Measurements from ENCODE around the gene LYRM2.

Gene LYRM2

GRCh38 chr6:89680150-89680549 lies 41.6 kb upstream of the LYRM2 start:
- H3K4me3 ChIP-seq (ENCODE audit: low read depth, low read length) = no peak overlapping the region
- no peak for DNase-seq (ENCODE audit: low read depth)
- no peak for TF ChIP-seq CTCF (IDR thresholded peaks at IDR 0.05; ENCODE audit: insufficient read depth, low read depth, low read length, missing control alignments)

- no peak for DNase-seq (ENCODE audit: low read depth)
- TF ChIP-seq CTCF (IDR thresholded peaks at IDR 0.05; ENCODE audit: insufficient read depth, low read depth, low read length, missing control alignments) = no peak
- no peak overlapping the region for H3K4me3 ChIP-seq (ENCODE audit: low read depth, low read length)
Observed at GRCh38 chr6:89679215-89680120, 40.9 kb upstream of the LYRM2 start.

GRCh38 chr6:89678531-89678930 lies 40.0 kb upstream of the LYRM2 start:
- H3K4me3 ChIP-seq (ENCODE audit: low read depth, low read length) = no peak overlapping the region
- DNase-seq (ENCODE audit: low read depth) = no peak
- TF ChIP-seq CTCF (IDR thresholded peaks at IDR 0.05; ENCODE audit: insufficient read depth, low read depth, low read length, missing control alignments) = no peak

- no peak overlapping the region for H3K4me3 ChIP-seq (ENCODE audit: low read depth, low read length)
- no peak for DNase-seq (ENCODE audit: low read depth)
- TF ChIP-seq CTCF (IDR thresholded peaks at IDR 0.05; ENCODE audit: insufficient read depth, low read depth, low read length, missing control alignments) = no peak
Observed at GRCh38 chr6:89675949-89676748, 37.6 kb upstream of the LYRM2 start.

- H3K4me3 ChIP-seq (ENCODE audit: low read depth, low read length) = no peak overlapping the region
- no peak for TF ChIP-seq CTCF (IDR thresholded peaks at IDR 0.05; ENCODE audit: insufficient read depth, low read depth, low read length, missing control alignments)
- DNase-seq (ENCODE audit: low read depth) = no peak
Observed at GRCh38 chr6:89670935-89671565, 32.5 kb upstream of the LYRM2 start.

DNA sequence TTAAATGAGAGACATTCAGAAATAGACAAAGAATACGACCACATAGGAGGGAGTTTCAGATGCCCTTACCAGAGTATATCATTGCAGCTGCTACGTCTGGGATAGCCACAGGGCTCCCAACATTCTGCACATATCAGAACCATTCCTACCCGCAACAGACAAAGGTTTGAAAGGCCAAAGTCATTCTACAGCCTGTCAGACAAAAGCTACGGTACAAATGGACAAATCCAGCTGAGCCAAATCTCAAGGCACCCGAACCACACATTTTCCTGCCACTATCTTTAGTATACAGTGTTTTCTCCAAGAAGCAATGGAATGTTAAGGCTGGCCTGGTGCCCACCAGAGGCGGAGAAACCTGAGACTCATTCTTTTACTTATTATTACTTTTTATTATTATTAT lies 30.5 kb upstream of the LYRM2 start:
- H3K4me3 ChIP-seq (ENCODE audit: low read depth, low read length) = no peak overlapping the region
- no peak for DNase-seq (ENCODE audit: low read depth)
- TF ChIP-seq CTCF (IDR thresholded peaks at IDR 0.05; ENCODE audit: insufficient read depth, low read depth, low read length, missing control alignments) = no peak

All from GM12865 (cell line).